ENCODE measurements around the gene CREG2.

The CREG2 gene

DNA sequence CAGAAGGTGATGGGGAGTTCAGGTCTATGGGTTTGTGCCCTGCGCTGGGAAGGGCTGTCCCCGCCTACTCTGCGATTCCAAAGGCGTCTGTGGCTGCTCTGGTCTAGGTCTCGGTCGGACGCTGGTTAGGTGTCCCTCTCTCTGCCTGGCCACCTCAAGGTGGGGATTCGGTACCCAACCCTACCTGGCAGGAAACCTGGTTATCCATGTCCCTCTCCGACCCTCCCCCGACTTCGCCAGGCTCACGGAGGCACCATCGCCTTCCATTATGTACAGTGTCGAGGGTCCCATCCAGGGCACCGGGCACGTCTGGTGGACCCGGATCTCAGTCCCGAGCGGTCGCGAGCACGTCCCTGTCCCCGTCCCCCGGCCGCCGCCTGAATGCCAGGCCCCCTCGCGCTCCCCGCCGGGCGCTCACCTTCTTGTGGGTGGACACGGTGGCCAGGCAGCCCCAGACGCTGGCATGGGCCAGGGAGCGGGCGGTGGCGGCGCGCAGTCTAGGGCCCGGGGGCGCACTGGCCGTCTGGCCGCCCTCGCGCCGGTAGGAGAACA, 628 bp downstream of the CREG2 start:
- TF ChIP-seq FOXP2 (optimal IDR thresholded peaks at IDR 0.05; ENCODE audit: borderline replicate concordance, extremely low read depth, extremely low read length, insufficient read depth) (no peak), SIN3A (IDR thresholded peaks at IDR 0.05; ENCODE audit: borderline replicate concordance, insufficient read depth, low read length) (no peak), TAF1 (IDR thresholded peaks at IDR 0.05; ENCODE audit: borderline replicate concordance, insufficient read depth, low read length) (no peak), POLR2AphosphoS5 (IDR thresholded peaks at IDR 0.05; ENCODE audit: low read depth, low read length) (no peak)
- TF ChIP-seq, protein P1, sequence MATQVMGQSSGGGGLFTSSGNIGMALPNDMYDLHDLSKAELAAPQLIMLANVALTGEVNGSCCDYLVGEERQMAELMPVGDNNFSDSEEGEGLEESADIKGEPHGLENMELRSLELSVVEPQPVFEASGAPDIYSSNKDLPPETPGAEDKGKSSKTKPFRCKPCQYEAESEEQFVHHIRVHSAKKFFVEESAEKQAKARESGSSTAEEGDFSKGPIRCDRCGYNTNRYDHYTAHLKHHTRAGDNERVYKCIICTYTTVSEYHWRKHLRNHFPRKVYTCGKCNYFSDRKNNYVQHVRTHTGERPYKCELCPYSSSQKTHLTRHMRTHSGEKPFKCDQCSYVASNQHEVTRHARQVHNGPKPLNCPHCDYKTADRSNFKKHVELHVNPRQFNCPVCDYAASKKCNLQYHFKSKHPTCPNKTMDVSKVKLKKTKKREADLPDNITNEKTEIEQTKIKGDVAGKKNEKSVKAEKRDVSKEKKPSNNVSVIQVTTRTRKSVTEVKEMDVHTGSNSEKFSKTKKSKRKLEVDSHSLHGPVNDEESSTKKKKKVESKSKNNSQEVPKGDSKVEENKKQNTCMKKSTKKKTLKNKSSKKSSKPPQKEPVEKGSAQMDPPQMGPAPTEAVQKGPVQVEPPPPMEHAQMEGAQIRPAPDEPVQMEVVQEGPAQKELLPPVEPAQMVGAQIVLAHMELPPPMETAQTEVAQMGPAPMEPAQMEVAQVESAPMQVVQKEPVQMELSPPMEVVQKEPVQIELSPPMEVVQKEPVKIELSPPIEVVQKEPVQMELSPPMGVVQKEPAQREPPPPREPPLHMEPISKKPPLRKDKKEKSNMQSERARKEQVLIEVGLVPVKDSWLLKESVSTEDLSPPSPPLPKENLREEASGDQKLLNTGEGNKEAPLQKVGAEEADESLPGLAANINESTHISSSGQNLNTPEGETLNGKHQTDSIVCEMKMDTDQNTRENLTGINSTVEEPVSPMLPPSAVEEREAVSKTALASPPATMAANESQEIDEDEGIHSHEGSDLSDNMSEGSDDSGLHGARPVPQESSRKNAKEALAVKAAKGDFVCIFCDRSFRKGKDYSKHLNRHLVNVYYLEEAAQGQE (IDR thresholded peaks at IDR 0.05; ENCODE audit: insufficient read depth in 1 of 2, low read depth in 2 of 2, low read length in 2 of 2) = no peak

DNA sequence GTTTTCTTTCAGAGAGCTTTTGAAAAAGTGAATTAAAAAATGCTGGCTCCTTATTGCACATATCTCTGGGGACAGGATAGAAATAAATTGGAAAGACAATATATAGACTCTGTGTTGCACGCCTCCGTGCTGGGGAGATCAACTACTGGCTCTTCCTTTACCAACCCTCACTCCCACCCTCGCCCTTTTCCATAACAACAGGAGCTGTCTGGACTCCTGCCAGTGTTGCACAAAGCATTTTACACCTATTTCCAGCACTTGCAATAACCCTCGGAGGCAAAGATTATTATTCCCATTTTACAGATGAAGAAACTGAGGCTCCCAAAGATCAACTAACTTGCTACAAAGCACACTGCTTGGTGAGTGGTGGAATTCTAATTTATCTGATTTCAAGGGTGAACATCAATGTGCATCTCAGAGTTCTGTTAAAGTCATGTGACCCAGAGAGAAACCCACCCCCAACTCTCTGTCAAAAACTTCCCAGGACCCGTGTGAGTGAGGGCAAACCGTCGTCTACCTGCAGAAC, 4.2 kb downstream of the CREG2 start:
- TF ChIP-seq FOXP2 (optimal IDR thresholded peaks at IDR 0.05; ENCODE audit: borderline replicate concordance, extremely low read depth, extremely low read length, insufficient read depth) = no peak
- TF ChIP-seq, protein P1 (IDR thresholded peaks at IDR 0.05; ENCODE audit: insufficient read depth in 1 of 2, low read depth in 2 of 2, low read length in 2 of 2) = no peak
- TF ChIP-seq SIN3A (IDR thresholded peaks at IDR 0.05; ENCODE audit: borderline replicate concordance, insufficient read depth, low read length) = no peak
- TF ChIP-seq TAF1 (IDR thresholded peaks at IDR 0.05; ENCODE audit: borderline replicate concordance, insufficient read depth, low read length) = no peak
- no peak for TF ChIP-seq POLR2AphosphoS5 (IDR thresholded peaks at IDR 0.05; ENCODE audit: low read depth, low read length)

DNA sequence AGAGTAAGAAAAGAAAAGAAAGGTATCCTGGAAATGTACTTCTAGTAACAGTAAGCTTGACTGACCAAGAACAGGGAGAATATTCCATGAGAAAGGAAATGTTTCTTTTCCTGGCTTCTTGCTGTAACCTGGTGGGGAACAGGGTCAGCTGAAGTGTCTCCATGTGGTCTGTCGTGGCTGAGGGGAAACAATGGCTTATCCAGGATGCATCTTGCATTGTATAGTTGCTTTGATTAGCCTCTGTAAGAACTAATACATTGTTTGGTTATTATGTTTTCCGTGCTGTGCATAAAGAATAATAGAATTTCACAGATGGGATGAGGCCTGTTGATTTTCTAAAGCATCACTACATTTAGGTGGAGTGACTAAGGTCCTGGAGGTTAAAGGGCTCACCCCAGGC, 4.9 kb downstream of the CREG2 start:
- no peak for TF ChIP-seq FOXP2 (optimal IDR thresholded peaks at IDR 0.05; ENCODE audit: borderline replicate concordance, extremely low read depth, extremely low read length, insufficient read depth)
- no peak for TF ChIP-seq TAF1 (IDR thresholded peaks at IDR 0.05; ENCODE audit: borderline replicate concordance, insufficient read depth, low read length)
- TF ChIP-seq, protein P1 (IDR thresholded peaks at IDR 0.05; ENCODE audit: insufficient read depth in 1 of 2, low read depth in 2 of 2, low read length in 2 of 2) = no peak
- no peak for TF ChIP-seq SIN3A (IDR thresholded peaks at IDR 0.05; ENCODE audit: borderline replicate concordance, insufficient read depth, low read length)
- TF ChIP-seq POLR2AphosphoS5 (IDR thresholded peaks at IDR 0.05; ENCODE audit: low read depth, low read length) = no peak

DNA sequence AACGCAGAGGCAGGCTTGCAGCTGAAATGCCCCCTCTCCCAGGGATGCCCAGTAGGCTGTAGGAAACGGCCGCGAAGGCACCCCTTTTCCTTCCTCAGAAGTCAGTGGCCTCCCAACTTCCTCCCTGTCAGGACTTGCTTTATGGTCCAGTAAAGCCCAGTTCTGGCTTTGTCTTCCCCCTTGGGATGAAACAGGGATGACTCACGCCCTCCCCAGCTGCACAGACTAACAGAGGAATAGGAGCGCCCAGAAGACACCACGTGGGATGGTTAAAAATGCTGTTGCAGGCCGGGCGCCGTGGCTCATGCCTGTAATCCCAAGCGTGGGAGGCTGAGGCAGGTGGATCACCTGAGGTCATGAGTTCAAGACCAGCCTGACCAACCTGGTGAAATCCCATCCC, 6.9 kb downstream of the CREG2 start:
- TF ChIP-seq POLR2AphosphoS5 (IDR thresholded peaks at IDR 0.05; ENCODE audit: low read depth, low read length) = no peak

DNA sequence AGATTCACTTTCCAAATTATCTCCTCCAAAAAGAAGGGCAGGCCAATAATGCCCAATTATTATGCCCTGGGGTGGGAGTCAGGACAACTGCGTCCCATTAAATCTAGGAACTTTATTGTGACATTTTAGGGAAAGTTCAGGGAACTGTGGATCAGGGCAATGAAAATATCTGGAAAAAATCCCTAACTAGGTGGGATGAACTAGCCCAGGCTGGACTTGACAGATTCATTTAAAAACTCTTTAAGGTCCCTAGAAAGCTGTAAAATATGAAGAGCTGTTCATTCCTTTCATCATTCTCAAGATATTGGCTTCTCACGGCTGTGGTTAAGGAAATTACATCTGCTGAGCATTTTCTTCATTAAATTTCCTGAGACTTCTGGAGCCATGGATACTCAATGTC, 8.2 kb downstream of the CREG2 start:
- TF ChIP-seq FOXP2 (optimal IDR thresholded peaks at IDR 0.05; ENCODE audit: borderline replicate concordance, extremely low read depth, extremely low read length, insufficient read depth) = no peak
- no peak for TF ChIP-seq TAF1 (IDR thresholded peaks at IDR 0.05; ENCODE audit: borderline replicate concordance, insufficient read depth, low read length)
- no peak for TF ChIP-seq POLR2AphosphoS5 (IDR thresholded peaks at IDR 0.05; ENCODE audit: low read depth, low read length)
- TF ChIP-seq SIN3A (IDR thresholded peaks at IDR 0.05; ENCODE audit: borderline replicate concordance, insufficient read depth, low read length) = no peak

DNA sequence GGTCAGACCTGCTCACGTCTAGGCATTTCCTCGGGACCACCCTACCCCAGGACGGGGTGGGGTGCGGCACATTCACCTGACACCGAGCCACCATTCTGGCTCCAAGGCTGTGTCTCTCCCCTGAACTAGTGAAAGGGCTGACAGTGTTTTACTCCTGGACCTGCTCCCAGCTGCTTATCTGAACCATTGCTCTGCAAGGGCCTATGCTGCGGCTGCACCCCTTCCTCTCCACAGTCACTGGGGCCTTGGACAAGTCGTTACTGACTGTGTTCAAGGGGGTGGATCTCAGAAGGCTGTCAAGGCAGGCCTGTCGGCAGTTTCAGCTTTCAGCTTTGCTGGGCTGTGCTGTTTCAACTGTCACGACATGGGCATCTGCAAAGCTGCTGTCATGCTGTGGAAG, 11.7 kb downstream of the CREG2 start:
- TF ChIP-seq POLR2AphosphoS5 (IDR thresholded peaks at IDR 0.05; ENCODE audit: low read depth, low read length) = no peak
- TF ChIP-seq FOXP2 (optimal IDR thresholded peaks at IDR 0.05; ENCODE audit: borderline replicate concordance, extremely low read depth, extremely low read length, insufficient read depth) = no peak
- TF ChIP-seq, protein P1 (IDR thresholded peaks at IDR 0.05; ENCODE audit: insufficient read depth in 1 of 2, low read depth in 2 of 2, low read length in 2 of 2) = no peak
- TF ChIP-seq TAF1 (IDR thresholded peaks at IDR 0.05; ENCODE audit: borderline replicate concordance, insufficient read depth, low read length) = no peak
- TF ChIP-seq SIN3A (IDR thresholded peaks at IDR 0.05; ENCODE audit: borderline replicate concordance, insufficient read depth, low read length) = no peak
